ENCODE results near the gene TTYH1.
"Not testable (repeated sequence)": the region's sequence is repeated elsewhere in the genome, so short reads cannot be mapped to it uniquely, and the experiment has no call there.

The TTYH1 gene

DNA sequence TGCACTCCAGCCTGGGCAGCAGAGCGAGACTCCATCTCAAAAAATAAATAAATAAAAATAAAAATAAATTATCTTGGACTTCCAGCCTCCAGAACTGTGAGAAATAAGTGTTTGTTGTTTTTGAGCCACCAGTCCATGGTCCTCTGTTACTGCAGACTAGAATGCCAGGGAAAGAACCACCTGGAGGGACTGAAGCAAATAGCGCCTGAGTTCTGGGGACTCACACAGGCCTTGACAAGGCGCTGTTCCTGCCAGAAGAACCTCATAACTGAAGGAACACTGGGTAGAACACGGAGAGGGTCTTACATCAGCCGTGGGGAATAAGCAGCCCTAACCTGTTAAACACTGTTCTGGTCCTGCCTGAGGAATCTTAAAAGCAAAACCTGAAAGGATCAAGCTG lies 25.4 kb downstream of the TTYH1 start:
- no peak overlapping the region for H3K4me3 ChIP-seq (ENCODE audit: low read length, poor library complexity, severe bottlenecking)
- no peak overlapping the region for H3K9ac ChIP-seq (ENCODE audit: low read depth, low read length, poor library complexity, severe bottlenecking)
- H3K9me2 ChIP-seq (replicated peaks; ENCODE audit: low read depth, low read length): no peaks in the 10 kb centered on the region
- H2AFZ ChIP-seq (ENCODE audit: low read length): no peak overlapping the region
- H3K4me1 ChIP-seq (ENCODE audit: insufficient read depth, low read length, poor library complexity, severe bottlenecking): no peaks in the 10 kb centered on the region
- H3F3A ChIP-seq (ENCODE audit: low read depth): no peaks in the 10 kb centered on the region
- no peaks in the 10 kb centered on the region for H3K27me3 ChIP-seq (ENCODE audit: insufficient read depth, low read length, poor library complexity, severe bottlenecking)
- no peaks in the 10 kb centered on the region for H3K9me3 ChIP-seq (ENCODE audit: insufficient read depth, low read depth, low read length)
- no peak for TF ChIP-seq EZH2phosphoT487 (IDR thresholded peaks at IDR 0.05; ENCODE audit: borderline replicate concordance)
- TF ChIP-seq CTCF (conservative IDR thresholded peaks at IDR 0.05; ENCODE audit: low read length): no peak
- H3K36me3 ChIP-seq (ENCODE audit: insufficient read depth, low read length): no peaks in the 10 kb centered on the region
- no peaks in the 10 kb centered on the region for H4K20me1 ChIP-seq (ENCODE audit: insufficient read depth, low read length, poor library complexity, severe bottlenecking)
- no peak overlapping the region for H3K4me2 ChIP-seq (ENCODE audit: low read depth, low read length, poor library complexity, severe bottlenecking)
- H3K79me2 ChIP-seq (ENCODE audit: insufficient read depth, low read length): peaks cover 3% of the 10 kb centered on the region; the same call in 1 of the 2 replicates

- Histone ChIP-seq H3F3A (ENCODE audit: low read depth) (no peaks in the 10 kb centered on the region), H3K4me3 (ENCODE audit: low read length, poor library complexity, severe bottlenecking) (no peak overlapping the region), H3K79me2 (ENCODE audit: insufficient read depth, low read length) (peaks cover 31% of the 10 kb centered on the region), H4K20me1 (ENCODE audit: insufficient read depth, low read length, poor library complexity, severe bottlenecking) (peaks cover 16% of the 10 kb centered on the region), H2AFZ (ENCODE audit: low read length) (no peak overlapping the region), H3K4me1 (ENCODE audit: insufficient read depth, low read length, poor library complexity, severe bottlenecking) (peaks cover 10% of the 10 kb centered on the region), H3K4me2 (ENCODE audit: low read depth, low read length, poor library complexity, severe bottlenecking) (no peak overlapping the region), H3K36me3 (ENCODE audit: insufficient read depth, low read length) (no peaks in the 10 kb centered on the region), H3K9ac (ENCODE audit: low read depth, low read length, poor library complexity, severe bottlenecking) (no peak overlapping the region), H3K9me2 (replicated peaks; ENCODE audit: low read depth, low read length) (no peaks in the 10 kb centered on the region), H3K9me3 (ENCODE audit: insufficient read depth, low read depth, low read length) (no peaks in the 10 kb centered on the region), H3K27me3 (ENCODE audit: insufficient read depth, low read length, poor library complexity, severe bottlenecking) (no peaks in the 10 kb centered on the region)
- TF ChIP-seq EZH2phosphoT487 (IDR thresholded peaks at IDR 0.05; ENCODE audit: borderline replicate concordance): no peak
- no peak for TF ChIP-seq CTCF (conservative IDR thresholded peaks at IDR 0.05; ENCODE audit: low read length)
These were observed 29.5 kb downstream of the TTYH1 start for GRCh38 chr19:54444737-54445136.

DNA sequence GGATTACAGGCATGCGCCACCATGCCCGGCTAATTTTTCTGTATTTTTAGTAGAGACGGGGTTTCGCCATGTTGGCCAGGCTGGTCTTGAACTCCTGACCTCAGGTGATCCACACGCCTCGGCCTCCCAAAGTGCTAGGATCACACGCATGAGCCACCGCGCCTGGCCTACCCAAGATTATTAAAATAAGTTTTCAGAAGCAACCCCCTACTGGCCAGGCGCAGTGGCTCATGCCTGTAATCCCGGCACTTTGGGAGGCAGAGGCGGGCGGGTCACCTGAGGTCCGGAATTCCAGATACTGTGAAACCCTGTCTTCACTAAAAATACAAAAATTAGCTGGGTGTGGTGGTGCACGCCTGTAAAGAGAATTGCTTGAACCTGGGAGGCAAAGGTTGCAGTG lies 31.1 kb downstream of the TTYH1 start:
- H3K79me2 ChIP-seq (ENCODE audit: insufficient read depth, low read length): peaks cover 47% of the 10 kb centered on the region
- H3K9ac ChIP-seq (ENCODE audit: low read depth, low read length, poor library complexity, severe bottlenecking); H3K27me3 ChIP-seq (ENCODE audit: insufficient read depth, low read length, poor library complexity, severe bottlenecking); H3K4me2 ChIP-seq (ENCODE audit: low read depth, low read length, poor library complexity, severe bottlenecking); H3F3A ChIP-seq (ENCODE audit: low read depth); H3K9me2 ChIP-seq (replicated peaks; ENCODE audit: low read depth, low read length); H3K9me3 ChIP-seq (ENCODE audit: insufficient read depth, low read depth, low read length); H3K4me3 ChIP-seq (ENCODE audit: low read length, poor library complexity, severe bottlenecking); H2AFZ ChIP-seq (ENCODE audit: low read length); H3K36me3 ChIP-seq (ENCODE audit: insufficient read depth, low read length): not testable (repeated sequence)
- TF ChIP-seq CTCF (conservative IDR thresholded peaks at IDR 0.05; ENCODE audit: low read length): 0 out of 2 replicates have a peak, but pooled peaks have one; percentile 13
- peaks cover 32% of the 10 kb centered on the region for H4K20me1 ChIP-seq (ENCODE audit: insufficient read depth, low read length, poor library complexity, severe bottlenecking)
- H3K4me1 ChIP-seq (ENCODE audit: insufficient read depth, low read length, poor library complexity, severe bottlenecking): peaks cover 26% of the 10 kb centered on the region

All from Loucy (cell line).